ENCODE measurements around the gene KYNU. TPM values are rescaled to one million over a fixed set of nuclear protein-coding genes. Genes with fewer than 3 reads are reported as not detected.
"Not testable (repeated sequence)": the region's sequence is repeated elsewhere in the genome, so short reads cannot be mapped to it uniquely, and the experiment has no call there.

Gene KYNU
- total RNA-seq, 1 donor from 2014 or later = 1.0 TPM

DNA sequence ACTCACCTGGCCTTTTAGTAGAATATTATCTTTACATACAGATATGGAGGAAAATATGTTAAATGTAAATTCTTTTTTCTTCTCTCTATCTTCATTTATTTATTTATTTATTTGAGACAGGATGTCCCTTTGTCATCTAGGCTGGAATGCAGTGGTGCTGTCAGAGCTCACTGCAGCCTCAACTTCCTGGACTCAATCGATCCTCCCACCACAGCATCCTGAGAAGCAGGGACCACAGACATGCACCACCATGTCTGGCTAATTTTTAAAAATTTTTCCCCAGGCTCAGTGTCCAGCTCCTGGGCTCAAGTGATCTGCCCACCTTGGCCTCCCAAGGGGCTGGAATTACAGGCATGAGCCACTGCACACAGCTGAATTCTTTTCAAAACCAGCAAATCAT, 20.3 kb downstream of the KYNU start:
- TF ChIP-seq, protein P1, sequence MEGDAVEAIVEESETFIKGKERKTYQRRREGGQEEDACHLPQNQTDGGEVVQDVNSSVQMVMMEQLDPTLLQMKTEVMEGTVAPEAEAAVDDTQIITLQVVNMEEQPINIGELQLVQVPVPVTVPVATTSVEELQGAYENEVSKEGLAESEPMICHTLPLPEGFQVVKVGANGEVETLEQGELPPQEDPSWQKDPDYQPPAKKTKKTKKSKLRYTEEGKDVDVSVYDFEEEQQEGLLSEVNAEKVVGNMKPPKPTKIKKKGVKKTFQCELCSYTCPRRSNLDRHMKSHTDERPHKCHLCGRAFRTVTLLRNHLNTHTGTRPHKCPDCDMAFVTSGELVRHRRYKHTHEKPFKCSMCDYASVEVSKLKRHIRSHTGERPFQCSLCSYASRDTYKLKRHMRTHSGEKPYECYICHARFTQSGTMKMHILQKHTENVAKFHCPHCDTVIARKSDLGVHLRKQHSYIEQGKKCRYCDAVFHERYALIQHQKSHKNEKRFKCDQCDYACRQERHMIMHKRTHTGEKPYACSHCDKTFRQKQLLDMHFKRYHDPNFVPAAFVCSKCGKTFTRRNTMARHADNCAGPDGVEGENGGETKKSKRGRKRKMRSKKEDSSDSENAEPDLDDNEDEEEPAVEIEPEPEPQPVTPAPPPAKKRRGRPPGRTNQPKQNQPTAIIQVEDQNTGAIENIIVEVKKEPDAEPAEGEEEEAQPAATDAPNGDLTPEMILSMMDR (IDR thresholded peaks at IDR 0.05; ENCODE audit: borderline replicate concordance) = no peak
- no peaks in the 10 kb centered on the region for H3K4me1 ChIP-seq
- intact Hi-C loops (cut with micrococcal nuclease) = no loop called here
- H3K36me3 ChIP-seq = no peaks in the 10 kb centered on the region
- H3K27ac ChIP-seq (replicated peaks) = no peak overlapping the region
- no peaks in the 10 kb centered on the region for H3K9me3 ChIP-seq (replicated peaks)
- no peak for DNase-seq
- no peaks in the 10 kb centered on the region for H3K27me3 ChIP-seq (ENCODE audit: low read depth)
- H3K4me3 ChIP-seq = no peak overlapping the region

DNA sequence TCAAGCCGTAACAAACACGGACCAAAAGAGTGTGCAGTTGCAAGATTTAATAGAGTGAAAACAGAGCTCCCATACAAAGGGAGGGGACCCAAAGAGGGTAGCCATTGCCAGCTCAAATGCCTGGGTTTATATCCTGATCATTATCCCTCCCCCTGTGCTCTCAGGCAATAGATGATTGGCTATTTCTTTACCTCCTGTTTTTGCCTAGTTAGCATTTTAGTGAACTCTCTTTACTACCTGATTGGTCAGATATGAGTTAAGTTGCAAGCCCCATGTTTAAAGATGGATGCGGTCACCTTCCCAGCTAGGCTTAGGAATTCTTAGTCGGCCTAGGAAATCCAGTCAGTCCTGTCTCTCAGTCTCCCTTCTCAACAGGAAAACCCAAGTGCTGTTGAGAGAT, 22.9 kb downstream of the KYNU start:
- DNase-seq; H3K4me1 ChIP-seq; H3K36me3 ChIP-seq; H3K9me3 ChIP-seq (replicated peaks); H3K27me3 ChIP-seq (ENCODE audit: low read depth); H3K4me3 ChIP-seq; H3K27ac ChIP-seq (replicated peaks); intact Hi-C loops (cut with micrococcal nuclease): not testable (repeated sequence)

DNA sequence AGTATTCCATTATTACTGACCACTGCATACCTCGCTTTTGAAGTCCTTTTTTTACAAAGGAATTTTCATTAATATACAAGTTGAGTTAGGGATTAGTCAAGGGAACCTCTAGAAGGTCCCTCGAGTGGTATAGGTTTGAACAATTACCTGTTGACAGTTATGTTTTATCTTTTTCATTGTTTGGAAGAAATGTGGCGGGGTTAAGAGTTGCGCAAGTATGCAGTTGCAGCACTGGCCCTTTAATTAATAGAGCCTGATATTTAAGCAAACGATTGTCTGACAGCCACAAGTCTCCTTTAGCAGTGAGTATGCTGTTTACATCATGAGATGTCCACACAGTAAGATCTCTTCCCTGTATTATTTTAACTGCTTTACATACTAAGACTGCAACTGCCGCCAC, 24.3 kb downstream of the KYNU start:
- intact Hi-C loops (cut with micrococcal nuclease) = no loop called here
- no peak for DNase-seq
- Histone ChIP-seq H3K4me3 (no peak overlapping the region), H3K36me3 (no peaks in the 10 kb centered on the region), H3K27ac (replicated peaks) (no peak overlapping the region), H3K27me3 (ENCODE audit: low read depth) (no peaks in the 10 kb centered on the region), H3K4me1 (no peaks in the 10 kb centered on the region), H3K9me3 (replicated peaks) (peaks cover 10% of the 10 kb centered on the region)
- TF ChIP-seq, protein P1 (IDR thresholded peaks at IDR 0.05; ENCODE audit: borderline replicate concordance) = no peak

DNA sequence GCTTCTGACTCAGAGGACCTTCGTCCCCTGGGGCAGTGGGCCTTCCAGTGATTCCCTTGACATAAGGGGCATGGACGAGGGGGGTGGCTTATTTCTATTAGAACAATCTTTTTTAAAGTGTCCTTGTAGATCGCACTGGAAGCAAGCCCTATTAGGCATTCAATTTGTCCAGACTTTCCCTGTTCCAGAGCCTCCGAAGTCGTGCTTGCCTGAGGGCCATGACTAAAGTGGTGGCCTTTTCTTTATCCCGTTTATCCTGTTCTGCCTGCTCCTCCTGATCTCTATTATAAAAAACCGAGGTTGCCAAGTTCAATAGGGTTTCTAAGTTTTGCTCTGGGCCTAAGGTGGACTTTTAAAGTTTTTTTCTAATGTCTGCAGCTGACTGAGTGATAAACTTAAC, 26.3 kb downstream of the KYNU start:
- H3K27ac ChIP-seq (replicated peaks); H3K4me3 ChIP-seq; intact Hi-C loops (cut with micrococcal nuclease); H3K27me3 ChIP-seq (ENCODE audit: low read depth); DNase-seq; H3K36me3 ChIP-seq; H3K4me1 ChIP-seq: not testable (repeated sequence)
- peaks cover 19% of the 10 kb centered on the region for H3K9me3 ChIP-seq (replicated peaks)

DNA sequence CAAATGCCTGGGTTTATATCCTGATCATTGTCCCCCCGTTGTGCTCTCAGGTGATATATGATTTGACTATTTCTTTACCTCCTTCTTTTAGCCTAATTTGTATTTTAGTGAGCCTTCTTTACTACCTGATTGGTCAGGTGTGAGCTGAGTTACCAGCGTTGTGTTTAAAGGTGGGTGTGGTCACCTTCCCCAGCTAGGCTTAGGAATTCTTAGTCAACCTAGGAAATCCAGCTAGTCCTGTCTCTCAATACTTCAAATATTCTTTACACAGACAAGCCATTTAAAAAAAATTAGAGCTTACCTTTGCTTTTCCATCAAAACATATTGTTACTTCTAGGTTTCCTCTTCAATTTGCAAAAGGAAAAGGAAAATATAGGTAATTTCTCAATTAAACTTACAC, 30.2 kb downstream of the KYNU start:
- no peak overlapping the region for H3K4me3 ChIP-seq
- no peak for DNase-seq
- peaks cover 20% of the 10 kb centered on the region for H3K9me3 ChIP-seq (replicated peaks)
- H3K4me1 ChIP-seq = no peaks in the 10 kb centered on the region
- no peak overlapping the region for H3K27ac ChIP-seq (replicated peaks)
- no peaks in the 10 kb centered on the region for H3K27me3 ChIP-seq (ENCODE audit: low read depth)
- intact Hi-C loops (cut with micrococcal nuclease) = no loop called here
- no peaks in the 10 kb centered on the region for H3K36me3 ChIP-seq
- TF ChIP-seq, protein P1 (IDR thresholded peaks at IDR 0.05; ENCODE audit: borderline replicate concordance) = no peak

DNA sequence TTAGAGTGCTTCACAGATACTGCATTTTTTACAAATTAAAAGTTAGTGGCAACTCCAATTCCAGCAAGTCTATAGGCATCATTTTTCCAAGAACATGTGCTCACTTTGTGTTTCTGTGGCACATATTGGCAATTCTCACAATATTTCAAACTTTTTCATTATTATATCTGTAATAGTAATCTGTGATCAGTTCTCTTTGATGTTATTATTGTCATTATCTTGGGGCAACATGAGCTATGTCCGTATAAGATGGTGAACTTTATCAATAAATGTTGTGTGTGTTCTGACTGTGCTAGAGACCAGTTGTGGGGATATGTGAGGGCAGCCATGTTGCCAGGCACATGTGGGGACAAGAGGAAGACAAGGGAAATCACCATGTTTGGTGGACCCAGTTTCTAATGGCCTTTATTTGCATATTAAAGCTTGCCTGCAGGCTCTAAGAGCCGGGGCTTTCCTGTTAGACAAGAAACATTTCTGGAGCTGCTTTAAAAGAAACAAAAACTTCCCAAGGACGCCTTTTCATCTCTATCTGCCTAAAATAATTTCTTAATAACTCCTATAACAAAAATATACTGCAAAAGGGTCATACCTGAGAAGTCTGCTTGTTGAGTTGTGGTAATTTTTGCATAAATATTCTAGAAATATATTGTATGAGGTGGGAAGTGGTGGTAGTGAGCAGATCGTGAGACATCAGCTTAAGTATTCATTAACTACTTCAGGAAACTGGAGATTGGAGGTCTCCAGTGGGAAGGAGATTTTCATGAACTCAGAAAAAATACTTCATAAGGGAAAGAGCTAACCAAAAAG, 37.2 kb downstream of the KYNU start:
- intact Hi-C loops (cut with micrococcal nuclease) = no loop called here

More for the DNA sequence above, 37.2 kb downstream of the KYNU start:
- H3K4me1 ChIP-seq = no peaks in the 10 kb centered on the region
- no peak for DNase-seq
- H3K27me3 ChIP-seq (ENCODE audit: low read depth) = no peaks in the 10 kb centered on the region
- peaks cover 11% of the 10 kb centered on the region for H3K9me3 ChIP-seq (replicated peaks)
- H3K4me3 ChIP-seq = no peak overlapping the region
- H3K27ac ChIP-seq (replicated peaks) = no peak overlapping the region
- TF ChIP-seq, protein P1 (IDR thresholded peaks at IDR 0.05; ENCODE audit: borderline replicate concordance) = no peak
- no peaks in the 10 kb centered on the region for H3K36me3 ChIP-seq
